ENCODE data around the gene PAWR.
"Not testable (repeated sequence)": the region's sequence is repeated elsewhere in the genome, so short reads cannot be mapped to it uniquely, and the experiment has no call there.

PAWR gene

GRCh38 chr12:79629561-79629960 lies 61.2 kb downstream of the PAWR start:
- no peaks in the 10 kb centered on the region; the same call in 1 of the 2 replicates for H4K20me1 ChIP-seq (ENCODE audit: insufficient read depth)
- peaks cover 28% of the 10 kb centered on the region for H3K79me2 ChIP-seq (ENCODE audit: insufficient read depth, low read depth)
- no peak overlapping the region for H3K4me2 ChIP-seq
- H2AFZ ChIP-seq (ENCODE audit: low read depth): no peak overlapping the region
- H3K27me3 ChIP-seq (ENCODE audit: insufficient read depth, low read depth): no peaks in the 10 kb centered on the region
- no peak overlapping the region for H3K27ac ChIP-seq
- H3K9ac ChIP-seq: no peak overlapping the region
- no peaks in the 10 kb centered on the region for H3K4me1 ChIP-seq (ENCODE audit: low read depth, poor library complexity, severe bottlenecking)
- no peaks in the 10 kb centered on the region for H3K36me3 ChIP-seq (ENCODE audit: insufficient read depth)
- no peak overlapping the region for H3K4me3 ChIP-seq (IDR thresholded peaks at IDR 0.05; ENCODE audit: insufficient read depth, low read depth, low read length)
- TF ChIP-seq CTCF (conservative IDR thresholded peaks at IDR 0.05; ENCODE audit: low read depth, low read length): no peak

DNA sequence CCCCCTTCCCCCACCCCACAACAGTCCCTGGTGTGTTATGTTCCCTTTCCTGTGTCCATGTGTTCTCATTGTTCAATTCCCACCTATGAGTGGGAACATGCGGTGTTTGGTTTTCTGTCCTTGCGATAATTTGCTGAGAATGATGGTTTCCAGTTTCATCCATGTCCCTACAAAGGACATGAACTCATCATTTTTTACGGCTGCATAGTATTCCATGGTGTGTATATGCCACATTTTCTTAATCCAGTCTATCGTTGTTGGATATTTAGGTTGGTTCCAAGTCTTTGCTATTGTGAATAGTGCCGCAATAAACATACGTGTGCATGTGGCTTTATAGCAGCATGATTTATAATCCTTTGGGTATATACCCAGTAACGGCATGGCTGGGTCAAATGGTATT lies 64.0 kb downstream of the PAWR start:
- H3K9ac ChIP-seq; H3K36me3 ChIP-seq (ENCODE audit: insufficient read depth); H3K27ac ChIP-seq; H3K4me3 ChIP-seq (IDR thresholded peaks at IDR 0.05; ENCODE audit: insufficient read depth, low read depth, low read length); H3K4me1 ChIP-seq (ENCODE audit: low read depth, poor library complexity, severe bottlenecking); H3K4me2 ChIP-seq; H3K27me3 ChIP-seq (ENCODE audit: insufficient read depth, low read depth); H2AFZ ChIP-seq (ENCODE audit: low read depth); H4K20me1 ChIP-seq (ENCODE audit: insufficient read depth): not testable (repeated sequence)
- H3K79me2 ChIP-seq (ENCODE audit: insufficient read depth, low read depth): peaks cover 13% of the 10 kb centered on the region

DNA sequence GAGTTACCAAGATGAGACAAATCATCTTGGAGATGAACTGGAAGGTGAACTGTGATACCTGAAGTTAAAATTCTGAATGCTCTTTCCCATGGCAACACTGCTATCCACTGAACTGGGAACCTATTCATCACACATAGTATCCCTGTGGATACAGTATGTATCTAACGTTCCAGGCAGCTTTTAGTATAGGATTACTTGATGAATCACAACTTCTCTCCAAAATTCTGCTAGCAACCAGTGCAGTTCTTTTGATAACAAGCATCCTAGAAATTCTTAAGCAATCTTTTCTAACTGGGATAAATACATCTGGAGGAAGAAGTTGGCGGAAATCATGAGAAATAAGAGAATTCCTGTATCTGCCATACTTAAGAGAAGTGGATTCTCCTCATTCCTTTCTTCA lies 66.4 kb downstream of the PAWR start:
- Histone ChIP-seq H4K20me1 (ENCODE audit: insufficient read depth) (peaks cover 3% of the 10 kb centered on the region; the same call in 1 of the 2 replicates), H3K79me2 (ENCODE audit: insufficient read depth, low read depth) (no peaks in the 10 kb centered on the region; the same call in 1 of the 2 replicates)

GRCh38 chr12:79619872-79620562 lies 70.7 kb downstream of the PAWR start:
- Histone ChIP-seq H3K9ac (no peak overlapping the region), H3K79me2 (ENCODE audit: insufficient read depth, low read depth) (peaks cover 15% of the 10 kb centered on the region; the same call in 1 of the 2 replicates), H2AFZ (ENCODE audit: low read depth) (no peak overlapping the region), H3K4me1 (ENCODE audit: low read depth, poor library complexity, severe bottlenecking) (peaks cover 27% of the 10 kb centered on the region), H3K4me2 (no peak overlapping the region), H3K27ac (no peak overlapping the region), H3K4me3 (IDR thresholded peaks at IDR 0.05; ENCODE audit: insufficient read depth, low read depth, low read length) (no peak overlapping the region), H3K36me3 (ENCODE audit: insufficient read depth) (no peaks in the 10 kb centered on the region), H3K27me3 (ENCODE audit: insufficient read depth, low read depth) (no peaks in the 10 kb centered on the region), H4K20me1 (ENCODE audit: insufficient read depth) (0 out of 2 replicates have a peak, but pooled peaks cover 3% of the 10 kb centered on the region)
- TF ChIP-seq CTCF (conservative IDR thresholded peaks at IDR 0.05; ENCODE audit: low read depth, low read length): no peak

More for the DNA sequence above, 66.4 kb downstream of the PAWR start:
- Histone ChIP-seq H3K9ac (no peak overlapping the region), H3K36me3 (ENCODE audit: insufficient read depth) (no peaks in the 10 kb centered on the region), H3K27me3 (ENCODE audit: insufficient read depth, low read depth) (no peaks in the 10 kb centered on the region), H3K4me3 (IDR thresholded peaks at IDR 0.05; ENCODE audit: insufficient read depth, low read depth, low read length) (no peak overlapping the region), H3K4me1 (ENCODE audit: low read depth, poor library complexity, severe bottlenecking) (no peaks in the 10 kb centered on the region), H2AFZ (ENCODE audit: low read depth) (no peak overlapping the region), H3K27ac (no peak overlapping the region), H3K4me2 (no peak overlapping the region)
- TF ChIP-seq CTCF (conservative IDR thresholded peaks at IDR 0.05; ENCODE audit: low read depth, low read length): no peak

DNA sequence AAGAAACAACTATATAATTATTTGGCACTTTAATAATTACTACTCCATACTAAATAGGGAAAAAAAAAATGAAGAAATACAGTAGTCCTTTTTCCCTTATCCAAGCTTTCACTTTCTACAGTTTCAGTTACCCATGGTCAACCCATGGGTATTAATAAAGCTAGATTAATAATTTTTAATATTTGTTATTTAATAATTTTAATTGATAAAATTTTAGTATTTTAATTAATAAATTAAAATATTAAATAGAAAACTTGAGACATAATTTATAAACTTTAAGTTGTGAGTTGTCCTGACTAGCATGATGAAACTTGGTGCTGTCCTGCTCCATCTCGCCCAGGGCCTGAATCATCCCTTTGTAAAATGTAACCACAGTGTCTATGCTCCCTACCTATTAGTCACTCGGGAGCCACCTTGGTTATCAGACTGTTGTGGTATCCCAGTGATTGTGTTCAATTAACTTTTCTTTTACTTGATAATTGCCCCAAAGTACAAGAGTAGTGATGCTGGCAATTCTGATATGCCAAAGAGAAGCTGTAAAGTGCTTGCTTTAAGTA lies 71.8 kb downstream of the PAWR start:
- Histone ChIP-seq H3K79me2 (ENCODE audit: insufficient read depth, low read depth) (peaks cover 25% of the 10 kb centered on the region; the same call in 1 of the 2 replicates), H3K36me3 (ENCODE audit: insufficient read depth) (no peaks in the 10 kb centered on the region), H2AFZ (ENCODE audit: low read depth) (no peak overlapping the region), H3K4me1 (ENCODE audit: low read depth, poor library complexity, severe bottlenecking) (peaks cover 37% of the 10 kb centered on the region), H3K4me3 (IDR thresholded peaks at IDR 0.05; ENCODE audit: insufficient read depth, low read depth, low read length) (no peak overlapping the region), H3K27ac (no peak overlapping the region), H3K27me3 (ENCODE audit: insufficient read depth, low read depth) (no peaks in the 10 kb centered on the region), H3K4me2 (no peak overlapping the region), H4K20me1 (ENCODE audit: insufficient read depth) (0 out of 2 replicates have a peak, but pooled peaks cover 3% of the 10 kb centered on the region), H3K9ac (no peak overlapping the region)
- no peak for TF ChIP-seq CTCF (conservative IDR thresholded peaks at IDR 0.05; ENCODE audit: low read depth, low read length)

All from KMS-11 (cell line).